Measurements from ENCODE around the gene PAQR5.

PAQR5 gene

GRCh38 chr15:69272891-69273290 lies 25.8 kb upstream of the PAQR5 start:
- POLR2A ChIA-PET (ENCODE audit: low non-redundant PET): interaction anchor here (0.6 kb wide), 1 partner anchor 136 kb away, joined by 3 read pairs; no protein-coding TSS in a partner anchor
- TF ChIP-seq, protein P1, sequence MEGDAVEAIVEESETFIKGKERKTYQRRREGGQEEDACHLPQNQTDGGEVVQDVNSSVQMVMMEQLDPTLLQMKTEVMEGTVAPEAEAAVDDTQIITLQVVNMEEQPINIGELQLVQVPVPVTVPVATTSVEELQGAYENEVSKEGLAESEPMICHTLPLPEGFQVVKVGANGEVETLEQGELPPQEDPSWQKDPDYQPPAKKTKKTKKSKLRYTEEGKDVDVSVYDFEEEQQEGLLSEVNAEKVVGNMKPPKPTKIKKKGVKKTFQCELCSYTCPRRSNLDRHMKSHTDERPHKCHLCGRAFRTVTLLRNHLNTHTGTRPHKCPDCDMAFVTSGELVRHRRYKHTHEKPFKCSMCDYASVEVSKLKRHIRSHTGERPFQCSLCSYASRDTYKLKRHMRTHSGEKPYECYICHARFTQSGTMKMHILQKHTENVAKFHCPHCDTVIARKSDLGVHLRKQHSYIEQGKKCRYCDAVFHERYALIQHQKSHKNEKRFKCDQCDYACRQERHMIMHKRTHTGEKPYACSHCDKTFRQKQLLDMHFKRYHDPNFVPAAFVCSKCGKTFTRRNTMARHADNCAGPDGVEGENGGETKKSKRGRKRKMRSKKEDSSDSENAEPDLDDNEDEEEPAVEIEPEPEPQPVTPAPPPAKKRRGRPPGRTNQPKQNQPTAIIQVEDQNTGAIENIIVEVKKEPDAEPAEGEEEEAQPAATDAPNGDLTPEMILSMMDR (conservative IDR thresholded peaks at IDR 0.05; ENCODE audit: low read depth): no peak
- DNase-seq (ENCODE audit: low spot score): no peak
- H3K27ac ChIP-seq: no peak overlapping the region
- CTCF ChIA-PET: interaction anchor here (0.7 to 0.8 kb wide), 2 partner anchors 11 to 27 kb away, joined by 4 to 5 read pairs; no protein-coding TSS in a partner anchor

GRCh38 chr15:69275074-69275670 lies 23.5 kb upstream of the PAQR5 start:
- no peak overlapping the region for H3K27ac ChIP-seq
- no peak for DNase-seq (ENCODE audit: low spot score)
- TF ChIP-seq, protein P1 (conservative IDR thresholded peaks at IDR 0.05; ENCODE audit: low read depth): no peak
- POLR2A ChIA-PET (ENCODE audit: low non-redundant PET): no interaction called here
- CTCF ChIA-PET: no interaction called here

DNA sequence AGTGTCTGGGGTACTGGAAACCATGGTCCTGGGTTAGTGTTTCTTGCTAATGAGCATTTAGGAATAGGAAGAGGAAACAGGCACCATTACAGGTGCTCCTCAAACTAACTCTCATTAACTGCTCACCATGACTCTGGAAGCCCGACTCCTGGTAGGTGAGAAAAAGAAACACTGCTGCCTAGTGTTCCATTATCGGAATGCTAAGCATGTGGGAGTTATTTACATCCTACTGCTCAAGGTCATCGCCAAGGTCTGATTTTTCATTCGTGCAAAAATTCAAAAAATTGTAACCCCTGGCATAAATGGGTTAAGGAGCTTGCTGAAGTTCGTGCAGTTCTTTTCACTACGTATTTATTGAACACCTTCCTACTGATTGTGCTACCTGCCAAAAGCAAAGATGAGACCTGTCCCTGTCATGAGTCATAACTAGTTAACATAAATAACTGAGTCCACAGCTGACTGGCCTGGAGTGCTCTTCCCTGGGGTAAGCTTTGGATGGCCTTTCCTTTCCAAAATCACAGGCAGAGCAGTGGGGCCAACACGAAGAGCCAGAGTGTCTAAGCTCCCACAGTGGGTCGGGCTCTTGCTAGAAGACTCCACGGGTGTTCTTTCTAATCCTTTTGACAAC lies 22.7 kb upstream of the PAQR5 start:
- ChIA-PET POLR2A (ENCODE audit: low non-redundant PET) (no interaction called here), CTCF (no interaction called here)
- DNase-seq (ENCODE audit: low spot score): no peak
- TF ChIP-seq, protein P1 (conservative IDR thresholded peaks at IDR 0.05; ENCODE audit: low read depth): no peak
- no peak overlapping the region for H3K27ac ChIP-seq

DNA sequence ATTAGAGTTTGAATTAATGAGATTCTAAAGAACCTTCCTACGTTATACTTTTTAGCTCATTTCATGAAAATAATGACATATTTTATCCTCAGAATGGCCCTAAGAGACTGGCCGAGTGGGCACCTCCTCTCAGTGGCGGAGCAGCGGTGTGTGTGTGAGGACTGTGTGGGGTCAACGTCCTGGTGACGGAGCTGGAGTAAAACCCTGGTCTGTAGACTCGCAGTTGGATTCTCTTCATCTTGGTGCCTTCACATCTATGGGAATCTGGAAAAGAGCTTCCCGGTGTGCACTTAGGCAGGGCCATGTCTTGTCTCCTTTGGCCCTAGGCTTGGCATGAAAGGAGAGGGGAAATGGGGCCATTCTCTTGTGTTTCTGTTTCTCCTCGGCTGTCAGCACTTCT lies 21.4 kb upstream of the PAQR5 start:
- no peak for DNase-seq (ENCODE audit: low spot score)
- POLR2A ChIA-PET (ENCODE audit: low non-redundant PET): no interaction called here
- TF ChIP-seq, protein P1 (conservative IDR thresholded peaks at IDR 0.05; ENCODE audit: low read depth): no peak
- no peak overlapping the region for H3K27ac ChIP-seq
- CTCF ChIA-PET: no interaction called here

DNA sequence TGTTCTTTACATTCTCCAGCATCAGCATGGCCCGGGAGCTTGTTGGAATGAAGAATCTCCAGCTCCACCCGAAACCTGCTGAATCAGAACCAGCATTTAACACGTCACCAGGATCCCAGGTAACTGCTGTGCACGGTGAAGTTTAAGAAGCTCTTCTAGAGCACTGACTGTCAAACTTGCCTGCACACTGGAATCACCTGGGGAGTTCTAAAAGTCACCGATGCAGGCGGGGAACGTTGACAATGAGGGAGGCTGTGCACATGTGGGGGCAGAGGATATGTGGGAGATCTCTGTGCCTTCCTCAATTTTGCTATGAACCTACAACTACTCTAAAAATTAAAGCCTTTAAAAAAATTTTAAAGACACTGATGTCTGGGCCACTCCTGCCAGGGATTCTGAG lies 19.1 kb upstream of the PAQR5 start:
- CTCF ChIA-PET: interaction anchor here (1.0 kb wide), 1 partner anchor 14 kb away, joined by 3 read pairs; no protein-coding TSS in a partner anchor
- H3K27ac ChIP-seq: no peak overlapping the region
- no peak for DNase-seq (ENCODE audit: low spot score)
- TF ChIP-seq, protein P1 (conservative IDR thresholded peaks at IDR 0.05; ENCODE audit: low read depth): no peak
- POLR2A ChIA-PET (ENCODE audit: low non-redundant PET): no interaction called here

GRCh38 chr15:69280783-69281182 lies 17.9 kb upstream of the PAQR5 start:
- CTCF ChIA-PET: interaction anchor here (0.5 kb wide), 1 partner anchor 165 kb away, joined by 5 read pairs; no protein-coding TSS in a partner anchor
- no peak overlapping the region for H3K27ac ChIP-seq
- POLR2A ChIA-PET (ENCODE audit: low non-redundant PET): no interaction called here
- TF ChIP-seq, protein P1 (conservative IDR thresholded peaks at IDR 0.05; ENCODE audit: low read depth): no peak
- DNase-seq (ENCODE audit: low spot score): no peak

All from RWPE1 (cell line).